GM19438 (cell line): ENCODE results near the gene PREX1.

Experiments
- ATAC-seq: cut with Tn5 transposase; IDR thresholded peaks from one replicate; pipeline ENCODE4 v1.9.1; 2021; ENCODE audit warnings: low read depth; ENCODE audit not compliant: unreplicated experiment

Gene PREX1

GRCh38 chr20:48616481-48616880 lies 211.3 kb downstream of the PREX1 start:
- no peak for ATAC-seq

- no peak for ATAC-seq
These were observed 211.9 kb downstream of the PREX1 start for GRCh38 chr20:48615871-48616270.

GRCh38 chr20:48614593-48615274 lies 213.1 kb downstream of the PREX1 start:
- ATAC-seq, result no peak

DNA sequence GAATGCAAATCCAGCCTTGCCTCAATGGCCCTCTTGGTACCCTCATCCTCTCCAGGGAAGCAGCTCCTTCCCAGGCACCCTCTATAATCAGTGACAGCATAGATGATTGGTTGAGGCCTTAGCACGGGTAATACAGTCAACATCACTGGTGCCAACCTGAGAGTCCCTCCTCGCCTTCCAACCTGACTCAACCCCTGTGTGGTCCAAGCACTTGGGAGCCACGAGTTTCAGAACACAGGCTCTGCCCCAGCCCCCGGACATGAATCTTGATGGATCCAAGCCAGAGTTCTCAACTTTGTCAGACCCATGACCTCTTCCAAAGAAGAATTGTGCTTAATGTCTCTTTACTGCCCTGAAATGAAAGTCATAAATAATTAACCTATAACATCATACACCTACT lies 213.9 kb downstream of the PREX1 start:
- ATAC-seq, result no peak

GRCh38 chr20:48612335-48612734 lies 215.5 kb downstream of the PREX1 start:
- ATAC-seq, result no peak

DNA sequence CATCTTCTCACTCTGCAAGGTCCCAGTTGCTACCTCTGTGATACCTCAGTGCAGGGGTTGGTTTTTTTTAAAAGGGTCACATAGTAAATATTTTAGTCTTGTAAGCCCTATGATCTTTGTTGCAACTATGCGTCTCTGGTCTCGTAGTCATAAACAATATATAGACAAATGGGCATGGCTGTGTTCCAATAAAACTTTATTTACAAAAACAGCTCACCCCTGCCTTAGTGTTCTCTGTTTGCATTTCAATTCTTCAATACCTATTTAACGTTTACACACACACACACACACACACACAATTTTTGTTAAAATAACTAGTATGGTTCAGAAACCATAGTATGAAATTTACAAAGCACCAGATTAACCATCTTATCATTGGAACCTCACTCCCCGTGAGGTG lies 216.8 kb downstream of the PREX1 start:
- ATAC-seq, result no peak

- peak; percentile 82 for ATAC-seq
These were observed 218.3 kb downstream of the PREX1 start for GRCh38 chr20:48609491-48609978.

DNA sequence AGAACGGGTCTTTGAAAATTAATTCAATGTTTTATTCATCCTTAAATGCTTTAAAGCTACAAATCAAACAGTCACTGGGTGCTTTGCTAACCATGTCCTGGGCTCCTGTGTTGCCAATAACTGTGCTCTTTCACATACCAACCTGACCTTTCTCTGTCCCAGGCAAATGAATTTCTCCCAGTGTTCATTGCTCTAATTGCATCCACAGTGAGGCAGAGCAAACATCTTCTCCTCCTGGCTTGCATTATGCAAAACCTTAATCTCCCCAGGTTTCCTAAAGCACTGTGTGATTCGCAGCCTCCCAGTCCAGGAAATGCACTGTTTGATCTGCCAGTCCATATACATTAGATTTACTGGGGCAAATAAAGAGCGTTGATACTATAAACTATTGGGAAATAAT lies 219.0 kb downstream of the PREX1 start:
- no peak for ATAC-seq

- ATAC-seq, result no peak
These were observed 220.3 kb downstream of the PREX1 start for GRCh38 chr20:48607544-48607865.

- no peak for ATAC-seq
These were observed 220.8 kb downstream of the PREX1 start for GRCh38 chr20:48606841-48607543.

- no peak for ATAC-seq
These were observed 221.5 kb downstream of the PREX1 start for GRCh38 chr20:48606172-48606840.

- ATAC-seq, result no peak
These were observed 222.2 kb downstream of the PREX1 start for GRCh38 chr20:48605364-48606171.

- no peak for ATAC-seq
These were observed 222.9 kb downstream of the PREX1 start for GRCh38 chr20:48604936-48605335.

- ATAC-seq, result no peak
These were observed 223.4 kb downstream of the PREX1 start for GRCh38 chr20:48604426-48604825.

- ATAC-seq, result no peak
These were observed 223.9 kb downstream of the PREX1 start for GRCh38 chr20:48603819-48604405.

GRCh38 chr20:48603116-48603818 lies 224.5 kb downstream of the PREX1 start:
- no peak for ATAC-seq

- no peak for ATAC-seq
These were observed 226.0 kb downstream of the PREX1 start for GRCh38 chr20:48601798-48602197.

- no peak for ATAC-seq
These were observed 227.3 kb downstream of the PREX1 start for GRCh38 chr20:48600470-48600945.

DNA sequence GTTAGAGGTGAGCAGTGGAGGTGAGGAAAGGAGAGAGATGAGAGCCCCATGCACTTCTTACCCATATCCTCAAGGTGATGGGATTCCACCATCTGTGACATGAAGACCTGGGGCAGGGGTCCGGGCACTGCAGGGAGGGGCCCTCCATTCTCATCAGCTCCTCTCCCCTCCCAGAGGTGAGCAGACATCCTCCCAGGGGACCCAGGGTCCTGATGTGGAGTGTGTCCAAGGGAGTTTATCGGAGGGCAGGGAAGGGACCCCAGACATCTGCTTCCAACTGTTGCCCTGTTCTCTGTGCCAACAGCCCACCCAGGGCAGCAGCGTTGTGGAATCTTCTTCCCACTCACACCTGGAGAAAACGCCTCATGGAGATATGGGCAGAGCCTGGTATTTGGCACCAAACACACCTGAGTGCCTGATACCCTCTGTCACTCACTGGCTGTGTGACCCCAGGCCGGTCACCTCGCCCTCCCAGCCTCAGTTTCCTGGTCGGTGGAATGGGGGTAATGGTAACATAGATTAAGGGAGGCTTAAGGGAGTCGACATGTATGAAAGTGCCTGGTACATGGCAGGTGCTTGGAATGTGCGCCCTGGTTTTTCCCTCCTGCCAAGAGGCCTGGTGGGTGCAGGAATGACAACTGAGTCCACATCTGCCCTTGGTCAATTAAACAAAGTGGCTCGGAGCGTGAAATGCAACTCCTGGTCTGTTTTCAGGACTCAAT lies 227.9 kb downstream of the PREX1 start:
- no peak for ATAC-seq
